Dedifferentiated amniotic fluid mesenchymal stem cell (primary cell): ENCODE data around the gene SERPINB5.

Experiments
- DNase-seq: peaks from one replicate; pipeline ENCODE4 v3.0.0-alpha.2; 2016; ENCODE audit errors: extremely low spot score

The SERPINB5 gene

GRCh38 chr18:63527251-63527650 lies 50.5 kb downstream of the SERPINB5 start:
- no peak for DNase-seq

DNA sequence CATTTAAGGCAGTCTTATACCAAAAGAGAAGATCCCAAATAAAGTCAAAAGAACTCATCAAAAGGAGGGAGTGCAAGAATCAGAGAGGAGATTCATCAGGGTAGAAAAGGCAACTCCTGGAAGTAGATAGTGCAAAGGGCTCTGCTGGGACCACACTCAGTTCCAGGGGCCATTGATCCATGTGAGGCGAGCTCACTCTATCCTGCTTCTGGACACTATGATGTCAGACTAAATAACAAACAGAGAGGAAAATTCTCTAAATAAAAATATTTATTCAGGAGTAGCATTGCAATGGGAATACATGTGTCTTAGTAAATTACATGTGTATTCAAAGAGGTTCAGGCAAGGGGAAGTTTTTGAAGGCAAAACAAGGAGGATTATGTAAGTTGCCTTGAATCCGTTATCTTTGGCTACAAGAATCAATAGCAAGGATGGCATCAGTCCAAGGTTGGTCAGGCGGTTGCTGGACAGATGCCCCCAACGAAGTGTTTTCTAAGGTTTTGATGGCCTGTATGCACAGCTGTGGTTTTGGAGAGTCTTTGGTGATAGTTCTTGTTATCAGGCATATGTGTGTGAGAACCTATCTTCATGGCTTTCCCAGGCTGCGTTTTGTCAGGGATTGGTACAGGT lies 52.2 kb downstream of the SERPINB5 start:
- no peak for DNase-seq

- no peak for DNase-seq
Measured at GRCh38 chr18:63532471-63532870, 55.7 kb downstream of the SERPINB5 start.

GRCh38 chr18:63534615-63535014 lies 57.9 kb downstream of the SERPINB5 start:
- DNase-seq: no peak

DNA sequence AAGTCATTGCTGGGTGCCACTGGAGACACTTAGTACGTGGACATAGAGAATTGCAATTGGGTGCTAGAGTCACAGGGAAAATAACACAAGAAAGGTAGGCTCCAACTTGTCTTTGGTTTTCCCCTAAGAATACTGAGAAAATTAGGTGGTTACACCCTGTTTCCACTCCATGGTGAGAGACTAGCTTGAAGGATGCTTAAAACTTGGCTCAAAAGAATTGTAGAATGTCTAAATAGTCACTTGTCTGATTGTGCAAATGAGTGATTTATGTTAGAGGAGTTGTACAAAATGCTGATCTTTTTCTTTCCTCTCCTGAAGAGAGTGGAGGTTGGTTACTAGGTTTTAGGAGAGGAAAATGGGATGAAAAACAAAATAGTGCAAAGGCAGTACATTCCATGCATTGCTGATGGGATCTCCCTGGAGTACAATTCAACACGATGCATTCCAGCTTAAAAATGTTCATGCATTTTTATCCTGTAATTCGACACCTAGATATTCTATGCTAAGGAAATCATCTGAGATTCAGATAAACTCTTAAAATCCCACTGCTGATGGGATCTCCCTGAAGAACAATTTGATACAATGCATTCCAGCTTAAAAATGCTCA lies 63.2 kb downstream of the SERPINB5 start:
- peak; percentile 69 for DNase-seq

DNA sequence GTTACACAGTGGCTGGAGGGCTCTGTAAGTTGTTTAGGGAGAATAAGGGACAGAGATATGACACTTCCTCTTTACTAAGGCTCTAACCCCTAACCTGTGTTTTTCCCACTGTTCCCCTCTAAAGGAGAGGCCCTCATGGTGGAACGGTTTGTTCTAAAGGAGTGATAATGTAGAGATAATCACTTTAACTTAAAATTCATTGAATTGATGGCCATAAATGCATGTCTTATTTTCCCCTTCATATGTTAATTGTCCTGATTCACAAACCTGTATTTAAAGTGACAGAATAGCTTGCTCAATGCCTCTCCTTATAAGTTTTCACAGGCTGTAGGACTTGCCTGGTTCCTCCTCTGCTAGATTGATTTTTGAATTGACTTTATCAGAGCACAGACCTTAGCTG lies 65.3 kb downstream of the SERPINB5 start, which contains the start of gene SERPINB12:
Gene SERPINB12 (plus strand): TSS at position 301 of the 400 bp plus-strand sequence. CDS start 13,791 bp downstream, outside the sequence.
- DNase-seq: no peak

DNA sequence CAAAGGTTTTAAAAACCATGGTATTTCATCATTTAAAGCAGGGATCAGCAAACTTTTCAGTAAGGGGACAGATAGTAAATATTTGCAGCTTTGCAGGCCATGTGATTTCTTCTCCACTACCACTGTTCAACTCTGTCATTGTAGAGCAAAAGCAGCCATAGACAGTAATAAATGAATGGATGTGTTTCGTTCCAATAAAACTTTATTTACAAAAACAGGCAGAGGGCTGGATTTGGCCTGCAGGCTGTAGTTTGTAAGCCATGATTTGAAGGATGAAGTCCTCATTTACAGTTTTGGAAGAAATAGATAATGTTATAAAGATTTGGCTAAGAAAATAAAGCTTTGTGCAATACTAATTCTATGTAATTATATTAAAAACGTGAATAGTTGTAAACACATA lies 67.3 kb downstream of the SERPINB5 start:
- no peak for DNase-seq

GRCh38 chr18:63545000-63545399 lies 68.2 kb downstream of the SERPINB5 start:
- no peak for DNase-seq

- DNase-seq: no peak
Measured at GRCh38 chr18:63550068-63550467, 73.3 kb downstream of the SERPINB5 start.

DNA sequence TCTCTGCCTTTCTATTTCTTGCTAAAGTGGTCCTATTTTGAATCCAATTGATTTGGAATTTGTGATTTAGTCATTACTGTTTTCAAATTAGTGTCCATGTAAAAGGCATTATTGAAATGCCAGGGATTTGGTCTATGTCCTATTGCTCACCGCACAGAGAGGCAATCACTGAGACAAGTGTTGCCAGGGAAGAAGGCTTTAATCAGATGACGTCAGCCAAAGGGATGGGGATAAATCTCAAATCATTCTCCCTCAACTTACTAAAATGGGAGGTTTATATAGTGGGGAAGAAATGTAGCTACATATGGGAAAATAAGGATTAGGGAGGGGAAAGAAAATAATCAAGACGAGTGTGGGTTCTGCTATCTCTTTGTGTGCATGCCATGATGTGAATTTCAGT lies 75.0 kb downstream of the SERPINB5 start:
- DNase-seq: no peak

DNA sequence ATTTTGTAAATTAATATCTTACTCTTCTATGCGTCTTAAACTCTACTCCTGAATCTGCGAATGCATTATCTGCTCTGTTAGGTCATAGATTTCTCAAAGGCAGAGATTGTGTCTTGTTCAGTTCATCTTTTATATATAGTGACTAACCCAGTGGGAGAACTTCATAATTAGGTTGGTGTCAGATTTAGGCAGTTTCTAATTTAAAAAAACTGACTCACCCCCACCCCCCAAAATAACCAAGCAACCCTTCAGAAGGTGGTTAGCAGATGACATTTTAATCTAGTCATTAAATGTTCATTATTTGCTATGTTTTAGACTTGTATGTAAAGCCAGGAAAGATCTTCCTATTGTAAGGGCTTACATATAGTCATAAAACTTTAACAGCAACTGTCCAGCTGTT lies 75.8 kb downstream of the SERPINB5 start:
- no peak for DNase-seq

DNA sequence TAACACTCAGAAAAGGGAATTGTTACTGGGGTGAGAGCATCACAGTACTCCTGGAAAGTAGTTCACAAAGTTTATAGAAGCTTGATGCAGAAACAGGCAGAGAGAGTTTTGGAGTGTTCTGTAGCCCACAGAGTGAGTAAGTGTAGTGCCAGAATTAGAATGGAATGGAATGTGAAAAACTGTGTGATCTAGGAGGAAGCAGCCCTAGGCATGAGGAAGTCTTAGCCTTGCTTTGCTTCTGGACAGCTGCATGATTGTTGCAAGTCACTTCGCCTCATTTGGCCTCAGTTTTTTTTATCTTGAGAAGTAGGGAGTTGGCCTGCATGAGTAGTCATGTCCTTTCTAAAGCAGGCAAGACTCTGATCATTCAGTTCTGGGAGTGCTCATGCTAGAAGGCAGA lies 76.3 kb downstream of the SERPINB5 start:
- DNase-seq: peak; percentile 95
